Stimulated activated CD8-positive, alpha-beta memory T cell treated with anti-CD3 and anti-CD28 coated beads, Interleukin-7, amount 100 ng/mL, for 24 hours (primary cell): ENCODE measurements around the gene ZNF625.
A peak's percentile ranks its signal among the peaks of the same experiment; 100 is the strongest.

Experiments used
- DNase-seq: peaks from one replicate; pipeline ENCODE4 v3.0.0-alpha.2; 2020; ENCODE audit warnings: low read depth

The ZNF625 gene

GRCh38 chr19:12156223-12157058, at the start of gene ZNF625:
ZNF625 (minus strand) TSS chr19:12156734; CDS start chr19:12156558, 176 bp downstream.
- DNase-seq, result no peak

DNA sequence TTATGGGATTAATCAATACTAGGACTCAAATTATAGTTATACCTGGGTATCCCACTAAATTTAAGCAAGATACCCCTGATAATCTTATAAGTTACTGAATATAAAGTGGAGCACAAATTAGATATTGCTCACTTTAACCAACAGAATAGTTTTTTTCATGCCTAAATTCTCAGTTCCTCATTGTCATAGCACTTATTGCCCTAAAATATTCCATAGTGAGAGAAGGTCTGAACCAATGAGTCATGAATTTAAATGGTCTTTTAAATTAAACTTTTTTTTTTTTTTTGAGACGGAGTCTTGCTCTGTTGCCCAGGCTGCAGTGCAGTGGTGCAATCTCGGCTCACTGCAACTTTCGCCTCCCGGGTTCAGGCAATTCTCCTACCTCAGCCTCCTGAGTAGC, 48.8 kb upstream of the ZNF625 start:
- DNase-seq, result no peak

GRCh38 chr19:12202250-12202649, 45.7 kb upstream of the ZNF625 start:
- DNase-seq, result peak; percentile 21

GRCh38 chr19:12199757-12200419, 43.4 kb upstream of the ZNF625 start:
- no peak for DNase-seq

DNA sequence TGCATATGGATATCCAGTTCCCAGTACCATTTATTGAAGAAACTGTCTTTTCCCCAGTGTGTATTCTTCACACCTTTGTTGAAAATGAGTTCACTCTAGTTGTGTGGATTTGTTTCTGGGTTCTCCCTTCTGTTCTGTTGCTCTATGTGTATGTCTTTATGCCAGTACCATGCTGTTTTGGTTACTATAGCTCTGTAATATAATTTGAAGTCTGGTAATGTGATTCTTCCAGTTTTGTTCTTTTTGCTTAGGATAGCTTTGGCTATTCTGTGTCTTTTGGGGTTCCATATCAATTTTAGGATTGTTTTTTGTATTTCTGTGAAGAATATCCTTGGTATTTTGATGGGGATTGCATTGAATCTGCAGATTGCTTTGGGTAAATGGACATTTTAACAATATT, 41.6 kb upstream of the ZNF625 start:
- DNase-seq, result no peak

DNA sequence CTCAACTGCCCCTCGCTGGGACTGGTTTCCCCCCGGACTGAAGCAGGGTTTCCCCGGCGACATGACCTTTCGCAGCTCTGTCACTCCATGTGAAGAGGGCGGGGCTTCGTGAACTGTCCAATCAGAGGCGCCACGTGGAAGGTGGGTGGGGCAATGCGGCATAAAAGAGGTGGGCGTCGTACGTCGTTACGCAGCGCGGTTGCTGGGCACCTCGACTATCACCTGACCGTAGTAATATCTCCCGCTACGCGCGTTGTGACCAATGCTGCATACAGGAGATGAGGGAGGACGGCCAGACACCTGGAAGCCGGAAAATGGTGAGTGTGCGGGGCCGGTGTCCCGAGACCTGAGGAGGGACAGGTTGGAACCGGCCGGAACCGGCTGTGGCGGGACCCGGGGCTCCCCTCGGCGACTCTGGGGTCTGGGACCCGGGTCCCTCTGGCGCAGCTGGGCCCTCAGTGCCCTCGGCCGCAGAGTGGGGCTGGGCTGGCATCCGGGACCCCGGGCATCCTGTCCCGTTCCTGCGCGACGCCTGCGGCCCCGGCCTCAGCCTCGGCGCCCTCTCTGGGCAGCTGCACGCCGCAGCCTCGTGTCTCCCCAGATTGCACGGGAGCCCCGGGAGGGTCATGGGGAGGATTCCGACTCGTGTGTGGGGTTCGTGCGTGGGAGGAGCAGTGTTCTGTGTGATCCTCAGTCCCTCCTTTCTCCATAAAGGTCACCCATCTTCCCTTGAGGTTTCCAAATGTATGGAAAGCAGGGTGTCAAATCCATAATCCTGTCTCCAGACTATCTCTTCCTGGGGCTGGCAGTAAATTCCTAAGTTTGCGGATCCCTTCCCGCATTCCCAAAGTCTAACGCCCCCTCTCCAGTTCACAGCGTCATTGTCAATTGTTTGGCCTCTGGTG, 38.5 kb upstream of the ZNF625 start:
- DNase-seq, result peak; percentile 51

DNA sequence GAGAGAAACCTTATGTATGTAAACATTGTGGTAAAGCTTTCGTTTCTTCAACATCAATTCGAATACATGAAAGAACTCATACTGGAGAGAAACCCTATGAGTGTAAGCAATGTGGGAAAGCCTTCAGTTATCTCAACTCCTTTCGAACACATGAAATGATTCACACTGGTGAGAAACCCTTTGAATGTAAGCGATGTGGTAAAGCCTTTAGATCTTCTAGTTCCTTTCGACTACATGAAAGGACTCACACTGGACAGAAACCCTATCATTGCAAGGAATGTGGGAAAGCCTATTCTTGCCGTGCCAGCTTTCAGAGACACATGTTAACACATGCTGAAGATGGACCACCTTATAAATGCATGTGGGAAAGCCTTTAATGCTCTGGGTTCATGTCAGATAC, 31.1 kb upstream of the ZNF625 start:
- no peak for DNase-seq

DNA sequence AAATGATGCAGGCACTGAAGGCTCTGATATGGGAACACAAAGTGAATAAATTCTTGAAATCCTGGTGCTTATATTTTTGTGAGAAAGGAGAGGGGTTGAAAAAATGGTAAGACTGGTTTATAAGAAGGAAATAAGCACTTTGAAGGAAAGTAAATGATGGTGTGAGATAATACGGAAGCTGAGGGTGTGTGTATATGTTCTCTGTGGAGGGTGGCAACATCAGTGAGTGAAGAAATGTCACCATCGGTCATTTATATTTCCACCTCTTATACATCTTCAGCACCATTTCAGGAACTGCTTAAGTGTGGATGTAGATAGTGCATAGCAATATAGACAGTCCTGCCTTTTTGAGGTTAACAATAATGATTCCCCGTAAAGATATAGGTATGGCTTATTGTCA, 23.8 kb upstream of the ZNF625 start:
- DNase-seq, result no peak

- no peak for DNase-seq
These were observed 10.1 kb upstream of the ZNF625 start for GRCh38 chr19:12166626-12167025.

DNA sequence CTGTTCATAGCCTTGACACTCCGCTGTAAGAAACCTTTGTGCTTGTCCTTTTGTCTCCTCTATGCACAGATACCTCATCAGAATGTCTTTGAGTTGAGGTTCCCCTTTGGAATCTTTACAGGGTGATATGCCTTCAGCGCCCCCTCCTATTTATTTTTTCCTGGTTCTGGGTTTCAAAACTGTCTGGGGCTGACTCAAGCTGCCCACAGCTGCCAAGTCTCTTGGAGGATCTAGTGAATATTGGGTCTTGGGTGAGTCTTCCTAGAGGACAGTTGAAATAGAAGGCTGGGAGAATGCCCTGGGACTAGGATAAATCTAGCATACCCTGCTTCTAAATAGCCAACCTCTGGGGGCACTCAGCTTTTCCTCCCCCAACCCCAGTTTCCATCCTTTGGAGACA, 7.3 kb upstream of the ZNF625 start:
- DNase-seq, result no peak

GRCh38 chr19:12162882-12163806, 6.6 kb upstream of the ZNF625 start, which contains the start of gene ZNF136:
ZNF136 (plus strand) TSS chr19:12163096; CDS start chr19:12163204, 108 bp downstream.
- DNase-seq, result peak; percentile 78

GRCh38 chr19:12162513-12162881, 6.0 kb upstream of the ZNF625 start:
- no peak for DNase-seq

DNA sequence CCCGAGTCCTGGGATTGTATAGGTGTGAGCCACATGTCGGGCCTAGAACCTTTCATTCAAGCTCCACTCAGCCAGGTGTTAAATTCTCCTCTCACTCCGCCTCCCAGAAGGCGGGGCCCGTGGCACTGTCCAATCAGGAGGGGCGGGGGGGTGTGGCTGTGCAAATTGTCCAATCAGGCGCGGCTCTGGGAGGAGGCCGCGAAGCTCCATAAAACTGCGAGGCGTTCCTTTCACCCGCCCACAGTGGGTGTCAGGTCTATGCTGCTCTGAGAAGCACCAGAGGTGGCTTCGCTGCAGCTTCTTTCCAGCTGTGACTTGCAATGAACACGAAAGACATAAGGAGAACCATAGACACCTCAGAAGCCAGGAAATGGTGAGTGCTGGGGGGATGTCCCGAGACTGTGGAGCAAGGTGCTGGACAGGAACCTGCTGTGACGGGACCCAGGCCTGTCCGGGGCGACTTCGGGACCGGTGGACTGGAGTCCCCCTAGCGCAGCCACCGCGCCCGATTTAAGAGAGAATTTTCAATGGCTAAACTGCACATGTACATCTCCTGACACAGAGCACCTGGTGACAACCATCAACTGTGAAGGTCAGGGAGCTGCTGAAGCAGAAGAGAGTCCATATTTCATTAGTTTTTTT, 3.4 kb upstream of the ZNF625 start:
- no peak for DNase-seq

- DNase-seq, result no peak
These were observed 1.1 kb downstream of the ZNF625 start for GRCh38 chr19:12155324-12155860.

DNA sequence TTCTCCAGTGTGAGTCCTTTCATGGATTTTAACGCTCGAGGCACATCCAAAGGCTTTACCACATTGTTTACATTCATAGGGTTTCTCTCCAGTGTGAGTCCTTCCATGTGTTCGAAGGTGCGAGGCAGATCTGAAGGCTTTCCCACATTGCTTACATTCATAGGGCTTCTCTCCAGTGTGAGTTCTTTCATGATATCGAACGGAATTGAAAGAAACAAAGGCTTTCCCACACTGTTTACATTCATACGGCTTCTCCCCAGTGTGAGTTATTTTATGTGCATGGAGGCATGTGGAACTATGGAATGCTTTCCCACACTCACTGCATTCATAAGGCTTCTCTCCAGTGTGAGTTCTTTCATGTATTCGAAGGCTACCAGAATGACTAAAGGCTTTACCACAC, 11.2 kb downstream of the ZNF625 start:
- no peak for DNase-seq

DNA sequence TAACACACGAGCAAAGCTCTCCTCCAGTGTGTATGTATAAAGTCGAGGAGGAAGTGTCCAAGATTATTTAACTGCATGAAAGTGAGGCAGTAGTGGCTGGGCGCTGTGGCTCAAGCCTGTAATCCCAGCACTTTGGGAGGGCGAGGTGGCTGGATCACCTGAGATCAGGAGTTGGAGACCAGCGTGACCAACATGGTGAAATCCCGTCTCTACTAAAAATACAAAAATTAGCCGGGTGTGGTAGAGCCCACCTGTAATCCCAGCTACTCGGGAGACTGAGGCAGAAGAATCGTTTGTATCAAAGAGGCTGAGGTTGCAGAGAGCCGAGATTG, 15.2 kb downstream of the ZNF625 start:
- DNase-seq, result no peak

DNA sequence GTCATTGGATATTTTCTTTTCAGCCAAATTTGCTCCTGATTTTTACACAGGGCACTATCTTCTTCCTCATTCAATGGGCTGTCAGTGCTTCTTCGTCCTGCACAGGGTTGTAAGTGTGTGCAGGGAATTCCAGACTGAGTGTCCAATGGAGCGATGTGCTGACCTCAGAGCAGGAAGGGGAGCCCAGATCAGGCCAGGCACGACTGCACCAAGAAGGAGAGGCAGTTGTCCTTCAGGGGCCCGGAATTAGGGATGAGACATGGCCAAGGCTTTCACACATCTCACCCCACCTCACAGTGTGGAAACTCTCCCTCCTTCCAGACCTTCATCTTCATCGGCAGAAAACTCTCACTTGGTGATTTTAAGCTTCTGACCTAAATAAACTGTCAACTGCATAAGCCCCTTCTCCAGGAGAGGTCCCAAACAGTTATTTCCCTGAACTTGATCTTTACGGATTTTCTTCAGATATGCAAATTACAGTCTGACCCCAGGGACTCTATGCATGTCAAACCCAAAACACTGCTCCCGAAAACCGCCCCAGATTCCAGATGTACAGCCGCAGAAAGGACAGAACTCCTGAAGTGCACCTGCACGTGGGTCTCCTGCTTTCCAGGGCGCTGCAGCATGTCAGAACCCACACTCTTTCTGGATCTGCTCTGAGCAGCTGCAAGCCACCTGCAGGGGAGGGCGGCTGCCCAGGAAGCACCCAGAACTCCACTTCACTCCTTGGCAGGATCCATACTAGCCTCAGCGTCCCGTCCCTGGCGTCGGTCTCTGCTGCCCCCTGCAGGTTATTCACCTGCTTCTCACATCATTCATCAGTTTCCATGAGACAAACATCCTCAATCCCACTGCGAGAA, 15.8 kb downstream of the ZNF625 start:
- peak; percentile 73 for DNase-seq

DNA sequence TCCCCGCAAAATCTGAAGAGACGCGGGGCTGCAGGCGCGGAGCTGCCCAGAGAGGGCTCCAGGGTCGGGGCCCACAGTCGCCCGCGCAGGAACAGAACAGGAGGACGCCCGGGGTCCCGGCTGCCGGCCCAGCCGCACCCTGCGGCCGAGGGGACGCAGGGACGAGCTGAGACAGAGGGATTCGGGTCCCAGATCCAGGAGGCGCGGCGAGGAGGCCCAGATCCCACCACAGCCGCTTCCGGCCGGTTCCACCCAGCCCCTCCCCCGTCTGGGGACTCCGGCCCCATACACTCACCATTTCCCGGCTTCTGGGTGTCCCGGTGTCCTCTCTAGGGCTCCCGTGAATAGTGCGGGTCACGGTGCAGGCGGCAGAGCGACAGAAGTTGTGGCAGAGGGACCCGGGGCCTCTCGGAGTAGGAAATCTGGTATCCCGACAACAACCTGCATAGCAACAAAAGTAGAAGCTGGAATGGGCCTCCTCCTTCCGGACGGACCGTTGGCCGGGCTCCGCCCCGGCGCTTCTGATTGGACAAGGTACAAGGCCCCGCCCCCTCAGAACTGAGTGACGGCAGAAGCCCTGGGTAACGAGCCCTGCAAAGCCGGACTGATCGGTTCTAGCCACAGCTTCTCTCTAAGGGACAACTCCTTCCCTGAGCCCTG, 16.5 kb downstream of the ZNF625 start, which contains the start of gene ZNF20:
Gene ZNF20 (minus strand): TSS at position 466 of the 660 bp plus-strand sequence. CDS start 168 bp downstream, at position 298.
- DNase-seq, result peak; percentile 85

- no peak for DNase-seq
These were observed 17.3 kb downstream of the ZNF625 start for GRCh38 chr19:12139269-12139668.
